ENCODE results near the gene FSTL5.

DNA sequence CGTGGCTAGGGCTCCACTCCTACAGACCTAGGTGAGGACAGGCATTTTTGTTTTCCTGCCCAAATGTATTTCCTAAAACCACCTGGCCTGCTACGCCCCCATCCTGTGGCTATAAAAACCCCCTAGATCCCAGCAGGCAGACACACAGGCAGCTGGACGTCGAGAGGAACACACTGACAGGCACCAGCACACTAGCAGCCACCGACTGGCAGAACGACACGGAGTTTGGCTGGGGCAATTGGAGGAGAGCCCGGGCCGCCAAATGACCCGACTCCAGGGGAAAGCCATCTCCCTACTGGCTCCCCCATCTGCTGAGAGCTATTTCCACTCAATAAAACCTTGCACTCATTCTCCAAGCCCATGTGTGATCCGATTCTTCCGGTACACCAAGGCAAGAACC lies 516.0 kb downstream of the FSTL5 start:
- TF ChIP-seq, protein P1, sequence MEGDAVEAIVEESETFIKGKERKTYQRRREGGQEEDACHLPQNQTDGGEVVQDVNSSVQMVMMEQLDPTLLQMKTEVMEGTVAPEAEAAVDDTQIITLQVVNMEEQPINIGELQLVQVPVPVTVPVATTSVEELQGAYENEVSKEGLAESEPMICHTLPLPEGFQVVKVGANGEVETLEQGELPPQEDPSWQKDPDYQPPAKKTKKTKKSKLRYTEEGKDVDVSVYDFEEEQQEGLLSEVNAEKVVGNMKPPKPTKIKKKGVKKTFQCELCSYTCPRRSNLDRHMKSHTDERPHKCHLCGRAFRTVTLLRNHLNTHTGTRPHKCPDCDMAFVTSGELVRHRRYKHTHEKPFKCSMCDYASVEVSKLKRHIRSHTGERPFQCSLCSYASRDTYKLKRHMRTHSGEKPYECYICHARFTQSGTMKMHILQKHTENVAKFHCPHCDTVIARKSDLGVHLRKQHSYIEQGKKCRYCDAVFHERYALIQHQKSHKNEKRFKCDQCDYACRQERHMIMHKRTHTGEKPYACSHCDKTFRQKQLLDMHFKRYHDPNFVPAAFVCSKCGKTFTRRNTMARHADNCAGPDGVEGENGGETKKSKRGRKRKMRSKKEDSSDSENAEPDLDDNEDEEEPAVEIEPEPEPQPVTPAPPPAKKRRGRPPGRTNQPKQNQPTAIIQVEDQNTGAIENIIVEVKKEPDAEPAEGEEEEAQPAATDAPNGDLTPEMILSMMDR (IDR thresholded peaks at IDR 0.05; ENCODE audit: poor library complexity) = no peak
- TF ChIP-seq EZH2phosphoT487 (IDR thresholded peaks at IDR 0.05; ENCODE audit: low read depth, severe bottlenecking, unreplicated experiment) = no peak

Data from hepatocyte (in vitro differentiated cells).